NOMO-1 (cell line): ENCODE measurements around the gene MCMBP.
"Not testable (repeated sequence)": the region's sequence is repeated elsewhere in the genome, so short reads cannot be mapped to it uniquely, and the experiment has no call there.

Experiments
- DNase-seq, 2 experiments: peaks; one replicate each; lab custom pipeline; 2025; ENCODE audit not compliant: unreplicated experiment in 2 of 2; lab: John Stamatoyannopoulos, UW

The MCMBP gene

GRCh38 chr10:119831656-119832055 is 41.0 kb downstream of the MCMBP start:
- DNase-seq: no peak

GRCh38 chr10:119830851-119831250 is 41.8 kb downstream of the MCMBP start:
- no peak for DNase-seq

DNA sequence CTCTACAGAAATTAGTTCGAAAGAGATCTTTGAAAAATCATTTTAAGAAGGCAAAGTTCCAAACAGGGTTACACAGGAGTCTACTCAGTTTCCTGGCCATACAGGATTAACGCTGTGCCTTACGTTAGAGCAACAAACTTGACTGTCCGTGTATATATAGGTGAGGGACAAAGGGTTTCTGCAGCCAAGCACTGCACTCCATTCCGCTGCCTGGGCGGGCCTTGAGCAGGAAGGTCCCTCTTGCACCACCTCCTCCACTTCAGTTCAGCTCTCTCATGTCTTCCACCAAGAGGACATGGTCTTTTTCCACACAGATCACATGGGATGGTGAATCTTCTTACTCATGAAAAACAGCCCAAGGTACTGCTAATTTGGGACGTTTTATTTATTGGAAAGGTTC is 43.2 kb downstream of the MCMBP start:
- no peak for DNase-seq

DNA sequence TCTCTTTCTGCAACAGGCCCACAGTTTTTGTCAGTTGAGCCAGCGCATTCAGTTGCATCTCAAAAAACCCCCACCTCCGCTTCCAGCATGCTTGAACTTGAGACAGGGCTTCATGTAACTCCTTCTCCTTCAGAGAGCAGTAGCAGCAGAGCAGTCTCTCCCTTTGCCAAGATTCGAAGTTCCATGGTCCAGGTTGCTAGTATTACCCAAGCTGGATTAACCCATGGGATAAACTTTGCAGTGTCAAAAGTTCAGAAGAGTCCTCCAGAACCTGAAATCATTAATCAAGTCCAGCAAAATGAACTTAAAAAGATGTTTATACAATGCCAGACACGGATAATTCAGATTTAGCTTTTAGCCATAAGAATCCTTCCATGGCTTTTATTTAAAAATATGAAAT is 45.2 kb downstream of the MCMBP start:
- DNase-seq: no peak

DNA sequence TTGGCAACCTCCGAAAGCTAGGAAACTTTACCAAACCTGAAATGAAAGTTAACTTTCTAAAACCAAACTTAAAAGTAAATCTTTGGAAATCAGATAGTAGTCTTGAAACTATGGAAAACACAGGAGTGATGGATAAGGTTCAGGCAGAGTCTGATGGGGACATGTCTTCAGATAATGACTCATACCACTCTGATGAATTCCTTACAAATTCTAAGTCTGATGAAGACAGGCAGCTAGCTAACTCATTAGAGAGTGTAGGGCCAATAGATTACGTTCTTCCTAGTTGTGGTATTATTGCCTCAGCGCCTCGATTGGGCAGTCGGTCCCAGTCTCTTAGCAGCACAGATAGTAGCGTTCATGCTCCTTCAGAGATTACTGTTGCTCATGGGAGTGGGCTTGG is 45.9 kb downstream of the MCMBP start:
- DNase-seq: no peak

GRCh38 chr10:119824299-119824698 is 48.3 kb downstream of the MCMBP start:
- no peak for DNase-seq

- DNase-seq: peak; percentile 31 to 36
Observed at GRCh38 chr10:119821182-119821581, 51.5 kb downstream of the MCMBP start.

DNA sequence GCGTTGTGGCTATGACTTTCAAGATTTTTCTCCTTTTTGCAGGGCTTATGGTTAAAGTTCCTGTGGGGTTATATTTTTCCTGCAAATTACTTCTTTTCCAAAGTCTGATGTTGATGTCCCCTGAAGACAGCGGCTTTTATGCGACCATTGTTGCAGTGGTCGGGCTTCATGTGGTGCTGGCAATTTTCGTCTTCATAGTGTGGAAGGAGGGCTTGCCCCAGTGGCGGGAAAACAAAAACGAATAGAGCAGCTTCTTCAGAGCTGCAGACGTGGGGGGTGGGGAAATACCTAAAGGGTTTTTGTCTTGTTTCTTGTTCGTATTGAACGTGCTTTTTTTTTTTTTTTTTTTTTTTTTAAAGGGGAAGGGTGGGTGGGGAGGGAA is 53.8 kb downstream of the MCMBP start:
- no peak for DNase-seq

DNA sequence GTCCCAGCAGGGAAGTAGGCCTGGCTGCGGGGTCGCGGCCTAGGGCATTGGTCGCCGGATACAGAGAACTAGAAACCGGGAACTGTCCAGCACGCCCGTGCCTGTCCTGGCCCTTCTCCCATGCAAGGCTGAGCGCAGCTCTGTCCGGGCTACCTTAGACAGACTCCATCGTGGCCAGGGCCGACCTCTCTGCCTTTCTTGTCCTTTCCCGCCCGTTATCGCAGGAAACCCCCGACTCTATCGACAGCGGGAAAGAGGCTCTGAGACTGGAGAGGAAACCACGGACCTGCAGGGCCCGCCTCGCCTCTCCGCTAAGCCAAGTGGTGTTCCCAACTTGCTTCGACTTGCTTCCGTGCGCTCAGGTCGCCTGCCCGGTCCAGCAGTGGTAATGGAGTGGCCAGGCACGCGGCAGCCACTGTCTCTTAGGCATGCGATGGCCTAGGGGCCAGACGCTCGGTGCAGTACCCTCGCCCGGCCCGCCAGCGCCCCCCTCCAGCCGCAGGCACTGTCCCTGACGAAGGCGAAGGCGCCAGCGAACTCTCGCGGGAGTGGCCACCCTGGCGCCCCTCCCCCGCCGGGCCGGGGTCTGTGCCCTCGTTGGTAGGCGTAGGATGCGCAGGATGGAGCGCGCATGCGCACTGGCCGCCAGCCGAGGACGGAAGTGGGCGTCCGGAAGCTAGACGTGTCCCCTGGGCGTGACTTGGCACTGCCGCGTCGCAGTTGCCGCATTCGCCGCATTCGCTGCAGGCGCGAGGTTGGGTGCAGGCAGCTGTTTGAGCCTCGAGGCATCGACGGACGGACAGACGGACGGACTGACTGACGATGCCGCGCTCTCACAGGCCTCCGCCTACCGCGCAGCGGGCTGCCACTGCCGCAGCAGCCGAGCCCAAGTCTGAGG is 54.4 kb downstream of the MCMBP start:
- DNase-seq: no peak

- DNase-seq: no peak
Observed at GRCh38 chr10:119815671-119816070, 57.0 kb downstream of the MCMBP start.

DNA sequence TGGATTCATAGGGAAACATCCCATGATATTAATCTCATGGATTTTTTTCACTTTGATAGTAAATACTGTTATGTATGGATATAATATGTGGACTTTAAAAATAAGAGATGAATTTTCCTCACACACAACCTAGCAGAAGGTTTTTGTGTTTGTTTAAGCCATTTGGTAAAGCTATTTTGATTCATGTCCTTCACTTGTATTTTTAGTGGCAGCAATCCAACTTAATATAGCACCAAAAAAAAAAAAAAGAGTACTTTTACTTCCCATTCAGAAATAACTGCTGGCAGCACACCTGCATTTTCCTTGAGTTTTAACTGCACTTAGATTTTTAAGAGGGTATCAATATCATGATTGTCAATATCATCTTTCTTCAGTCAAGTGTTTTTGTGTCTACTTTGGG is 60.0 kb downstream of the MCMBP start:
- DNase-seq: no peak

DNA sequence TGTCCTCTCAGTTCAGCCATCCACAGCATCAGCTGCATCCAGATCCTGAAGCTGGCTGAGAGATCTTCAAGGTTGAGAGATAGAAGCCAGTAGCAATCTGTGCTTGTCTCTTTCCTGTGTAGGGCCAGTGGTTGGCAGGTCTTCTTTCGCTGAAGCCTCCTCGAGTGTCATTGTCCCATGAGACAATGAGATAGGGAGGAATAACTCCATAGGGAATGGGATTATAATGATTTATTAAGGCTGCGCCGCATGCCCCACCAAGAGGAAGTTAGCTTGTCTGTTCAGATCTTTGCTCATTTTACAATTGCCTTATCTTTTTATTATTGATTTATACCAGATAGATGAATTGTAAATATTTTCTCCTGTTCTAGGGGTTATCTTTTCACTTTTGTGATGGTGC is 61.5 kb downstream of the MCMBP start:
- no peak for DNase-seq

- DNase-seq: peak; percentile 21 to 64
Observed at GRCh38 chr10:119807960-119808697, 64.5 kb downstream of the MCMBP start.

GRCh38 chr10:119806334-119807130 is 66.1 kb downstream of the MCMBP start:
- no peak for DNase-seq

DNA sequence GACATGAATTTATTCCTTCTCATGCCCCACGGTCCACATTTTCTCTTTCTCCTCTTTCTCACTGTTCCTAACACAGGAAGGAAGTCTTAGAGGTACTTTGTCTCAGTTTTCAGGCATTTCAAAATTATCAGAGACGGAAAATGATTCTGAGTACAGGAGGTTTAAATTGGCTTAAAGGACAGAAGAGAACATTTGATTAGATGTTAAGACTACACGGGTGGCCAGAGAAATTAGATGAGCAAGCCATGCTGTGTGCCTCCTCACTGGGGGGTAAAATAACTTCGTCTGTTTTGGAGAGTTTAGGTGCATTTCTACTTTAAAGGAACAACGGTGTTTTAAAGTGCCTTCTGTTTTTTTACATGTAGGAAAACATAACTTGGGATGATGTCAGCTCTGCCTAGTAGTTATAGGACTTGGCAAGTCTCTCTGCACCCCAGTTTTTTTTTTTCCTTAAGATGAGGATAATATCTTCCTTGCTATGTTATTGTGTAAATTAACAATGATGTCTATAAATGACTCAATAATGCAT is 66.9 kb downstream of the MCMBP start:
- DNase-seq: no peak

- no peak for DNase-seq
Observed at GRCh38 chr10:119803264-119803663, 69.4 kb downstream of the MCMBP start.

GRCh38 chr10:119801998-119802538 is 70.6 kb downstream of the MCMBP start:
- DNase-seq: no peak

DNA sequence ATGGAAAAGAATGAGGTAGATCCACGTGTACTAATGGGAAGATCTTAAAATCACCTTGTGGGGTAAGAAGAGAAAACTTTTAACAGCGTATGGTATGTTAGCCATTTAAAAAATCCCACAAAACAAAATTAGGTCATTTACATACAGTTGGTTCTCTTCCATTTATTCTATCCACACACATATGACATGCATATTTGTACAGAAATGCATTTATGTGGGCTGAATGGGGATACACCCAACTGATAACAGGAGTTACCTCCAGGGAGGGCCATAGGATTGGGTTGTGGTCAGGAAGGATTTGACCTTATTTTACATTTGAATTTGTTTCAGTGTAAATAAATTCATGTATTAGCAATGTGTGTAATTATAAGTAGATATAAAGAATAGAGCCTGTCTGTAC is 71.5 kb downstream of the MCMBP start:
- DNase-seq: no peak

- no peak for DNase-seq
Observed at GRCh38 chr10:119796039-119796438, 76.6 kb downstream of the MCMBP start.

DNA sequence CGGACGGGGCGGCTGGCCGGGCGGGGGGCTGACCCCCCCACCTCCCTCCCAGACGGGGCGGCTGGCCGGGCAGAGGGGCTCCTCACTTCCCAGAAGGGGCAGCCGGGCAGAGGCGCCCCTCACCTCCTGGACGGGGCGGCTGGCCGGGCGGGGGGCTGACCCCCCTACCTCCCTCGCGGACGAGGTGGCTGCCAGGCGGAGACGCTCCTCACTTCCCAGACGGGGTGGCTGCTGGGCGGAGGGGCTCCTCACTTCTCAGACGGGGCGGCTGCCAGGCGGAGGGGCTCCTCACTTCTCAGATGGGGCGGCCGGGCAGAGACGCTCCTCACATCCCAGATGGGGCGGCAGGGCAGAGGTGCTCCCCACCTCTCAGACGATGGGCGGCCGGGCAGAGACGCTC is 77.5 kb downstream of the MCMBP start:
- DNase-seq: not testable (repeated sequence)
